Pancreas (tissue), 10 donors: ENCODE measurements around the gene ERVK3-1. TPM values are rescaled to one million over a fixed set of nuclear protein-coding genes. Genes with fewer than 3 reads are reported as not detected.

ENCODE experiments used
- ATAC-seq, 4 donors: fragments of 200-7000 bp; cut with Tn5 transposase; one replicate each; pipeline versions ENCODE4 v1.8.0 to v1.9.1; 2020; ENCODE audit warnings: mild to moderate bottlenecking in 4 of 4, moderate library complexity in 4 of 4
- DNase-seq, 6 donors: peaks; one replicate each; pipeline ENCODE4 v3.0.0-alpha.2; 2020
- FAIRE-seq: peaks from 2 replicates; lab custom pipeline; 2012; peaks lifted over from hg19 to GRCh38; lab: Jason Lieb, UNC
- H3K27ac ChIP-seq, 4 donors: fragments of 200-600 bp; sonication (generic); 1 replicate in 3 of 4; 2 replicates in 1 of 4; pipeline versions ENCODE4 v1.5.0 to v1.8.0; 2020
- H3K27me3 ChIP-seq, 4 donors: fragments of 200-600 bp; one replicate each; pipeline ENCODE4 v1.8.0; 2021
- H3K36me3 ChIP-seq, 3 donors: fragments of 200-600 bp; sonication (generic) in 1 of 3; one replicate each; pipeline versions ENCODE4 v1.5.0 to v1.8.0; 2020 to 2021
- H3K4me1 ChIP-seq, 3 donors: fragments of 200-600 bp; one replicate each; pipeline ENCODE4 v1.8.0; 2021
- H3K4me3 ChIP-seq, 4 donors: fragments of 200-600 bp; sonication (generic) in 2 of 4; one replicate each; pipeline versions ENCODE4 v1.5.0 to v1.8.0; 2020 to 2021
- H3K9me3 ChIP-seq, 4 donors: fragments of 200-600 bp; one replicate each; pipeline ENCODE4 v1.8.0; 2021
- WGBS, 2 donors: extraction: QIAGEN DNeasy Blood & Tissue Kit; methylation state at CpG; one replicate each; pipeline ENCODE4 v1.1.7; 2013; 5-methylcytosine and 5-hydroxymethylcytosine counted together
- intact Hi-C, 3 donors: fragments of 100-400 bp; cut with DNase I; formaldehyde crosslinking; loops; one replicate each; pipeline versions ENCODE4 v1.11.1 to v1.14.2; 2022
- microRNA-seq, 2 donors: library from miRNA; unstranded; fragments of <30 nt; microRNA quantifications; one replicate each; pipeline versions ENCODE4 to v1.1.0, GENCODE V29; 2019 to 2020
- polyA plus RNA-seq, 2 donors: library from polyadenylated mRNA; stranded (reverse); fragments of 200-250 nt; gene quantifications; one replicate each; pipeline ENCODE4 v1.2.3, GENCODE V29; 2013
- total RNA-seq, 6 donors: library from RNA; stranded (reverse); fragmentation: NEBNext Ultra II Directional in 4 of 6; extraction: Animal tissue kit (Norgen Biotek cat#: 25700) in 4 of 6; gene quantifications; one replicate each; pipeline versions ENCODE4 v1.2.1 to v1.2.4, GENCODE V29; 2021 to 2023
- TF ChIP-seq, protein P1 (sequence below), 4 donors: fragments of 200-600 bp; sonication (generic) in 3 of 4; IDR thresholded peaks; one replicate each; pipeline versions ENCODE4 v1.5.0 to v1.8.0; 2021; ENCODE audit warnings: antibody characterized with exemption in 4 of 4
- donor health status: healthy with polysubstance abuse.
- donor health status: DM: no; HTN: no; CAD: no; lungs with moderate emphysema.
- donor health status: DM: no; HTN: no; CAD: no.
- donor health status: control.
- donor health status: control.
- donor health status: Bipolar disorder and iron deficiency.
- donor health status: DM: yes; HTN: yes; CAD: no.
- donor health status: DM: no; HTN: no; CAD: no.
- donor health status: DM: no; HTN: no; CAD: no.
- donor health status: DM: yes; HTN: yes; CAD: no.

ERVK3-1 gene
- total and polyA plus RNA-seq, 8 donors = 8.6 to 41.6 (median 15.6) TPM

DNA sequence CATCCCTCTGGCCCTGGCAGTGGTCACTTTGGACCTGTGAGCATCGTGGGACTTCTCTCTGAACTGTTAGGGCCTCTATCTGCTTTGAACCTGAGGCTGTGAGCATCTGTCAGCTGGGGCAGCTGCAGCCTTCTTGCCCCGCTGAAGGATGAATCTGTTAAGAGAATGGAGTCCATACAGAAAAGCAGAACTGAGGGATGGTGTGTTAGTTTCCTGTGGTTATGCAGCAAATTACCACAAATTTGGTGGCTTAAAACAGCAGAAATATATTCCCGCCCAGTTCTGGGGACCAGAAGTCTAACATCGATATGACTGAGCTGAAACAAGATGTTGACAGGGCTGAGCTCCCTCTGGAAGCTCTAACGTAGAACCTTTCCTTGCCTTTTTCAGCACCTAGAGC, 59.0 kb downstream of the ERVK3-1 start:
- Histone ChIP-seq H3K9me3 (no peaks in the 10 kb centered on the region), H3K27ac (no peak overlapping the region), H3K4me3 (no peak overlapping the region), H3K27me3 (no peaks in the 10 kb centered on the region), H3K4me1 (no peaks in the 10 kb centered on the region), H3K36me3 (no peaks in the 10 kb centered on the region)
- no peak for DNase-seq
- intact Hi-C loops = no loop called here
- TF ChIP-seq, protein P1, sequence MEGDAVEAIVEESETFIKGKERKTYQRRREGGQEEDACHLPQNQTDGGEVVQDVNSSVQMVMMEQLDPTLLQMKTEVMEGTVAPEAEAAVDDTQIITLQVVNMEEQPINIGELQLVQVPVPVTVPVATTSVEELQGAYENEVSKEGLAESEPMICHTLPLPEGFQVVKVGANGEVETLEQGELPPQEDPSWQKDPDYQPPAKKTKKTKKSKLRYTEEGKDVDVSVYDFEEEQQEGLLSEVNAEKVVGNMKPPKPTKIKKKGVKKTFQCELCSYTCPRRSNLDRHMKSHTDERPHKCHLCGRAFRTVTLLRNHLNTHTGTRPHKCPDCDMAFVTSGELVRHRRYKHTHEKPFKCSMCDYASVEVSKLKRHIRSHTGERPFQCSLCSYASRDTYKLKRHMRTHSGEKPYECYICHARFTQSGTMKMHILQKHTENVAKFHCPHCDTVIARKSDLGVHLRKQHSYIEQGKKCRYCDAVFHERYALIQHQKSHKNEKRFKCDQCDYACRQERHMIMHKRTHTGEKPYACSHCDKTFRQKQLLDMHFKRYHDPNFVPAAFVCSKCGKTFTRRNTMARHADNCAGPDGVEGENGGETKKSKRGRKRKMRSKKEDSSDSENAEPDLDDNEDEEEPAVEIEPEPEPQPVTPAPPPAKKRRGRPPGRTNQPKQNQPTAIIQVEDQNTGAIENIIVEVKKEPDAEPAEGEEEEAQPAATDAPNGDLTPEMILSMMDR (IDR thresholded peaks at IDR 0.05) = no peak
- no peak for ATAC-seq
- no peak for FAIRE-seq
- 89 to 91% methylated on average over 5 of the region's 5 CpGs for WGBS, 2 donors

Small RNAs within 50 kb of the gene (microRNA-seq; reads per million reads assigned to microRNA genes)
- gene MIR6806 = 0 reads per million in 2 donors

Other genes with a start within 250 kb of the ERVK3-1 start
- gene ZNF135, start 246.1 kb upstream of the ERVK3-1 start, total RNA-seq = 1 to 10 TPM; 1.1 to 5.0 (median 2.0) TPM
- 10 to 100 TPM in 1 of 2 donors, 1 to 10 TPM in 1; 8.5 to 11.6 TPM for gene ZNF135, start 246.1 kb upstream of the ERVK3-1 start, polyA plus RNA-seq
- gene ZSCAN18, start 207.1 kb upstream of the ERVK3-1 start, total RNA-seq = 10 to 100 TPM; 17.3 to 37.4 (median 21.1) TPM
- gene ZSCAN18, start 207.1 kb upstream of the ERVK3-1 start, polyA plus RNA-seq = 10 to 100 TPM; 39.1 to 93.0 TPM
- 1 to 10 TPM; 2.3 to 6.2 (median 3.4) TPM for gene ZNF329, start 154.6 kb upstream of the ERVK3-1 start, total RNA-seq
- gene ZNF329, start 154.6 kb upstream of the ERVK3-1 start, polyA plus RNA-seq = 1 to 10 TPM; 2.2 to 4.1 TPM
- gene ZNF274, start 122.3 kb upstream of the ERVK3-1 start, total RNA-seq = 10 to 100 TPM in 2 of 6 donors, 1 to 10 TPM in 4; 6.4 to 13.0 (median 7.3) TPM
- 10 to 100 TPM in 1 of 2 donors, 1 to 10 TPM in 1; 8.3 to 15.1 TPM for gene ZNF274, start 122.3 kb upstream of the ERVK3-1 start, polyA plus RNA-seq
- 10 to 100 TPM in 2 of 6 donors, 1 to 10 TPM in 4; 6.5 to 15.8 (median 7.9) TPM for gene ZNF544, start 76.5 kb upstream of the ERVK3-1 start, total RNA-seq
- gene ZNF544, start 76.5 kb upstream of the ERVK3-1 start, polyA plus RNA-seq = 10 to 100 TPM; 11.2 to 13.1 TPM
- 1 to 10 TPM; 1.6 to 3.6 (median 2.0) TPM for gene ZNF8, start 26.4 kb upstream of the ERVK3-1 start, total RNA-seq
- 1 to 10 TPM; 1.4 to 1.5 TPM for gene ZNF8, start 26.4 kb upstream of the ERVK3-1 start, polyA plus RNA-seq
- gene ZSCAN22, start 21.6 kb downstream of the ERVK3-1 start, total RNA-seq = 1 to 10 TPM in 4 of 6 donors, under 1 TPM in 2; 0.97 to 2.5 (median 1.6) TPM
- gene ZSCAN22, start 21.6 kb downstream of the ERVK3-1 start, polyA plus RNA-seq = under 1 TPM; 0.65 to 0.87 TPM
- 10 to 100 TPM in 1 of 6 donors, 1 to 10 TPM in 5; 3.3 to 10.6 (median 5.9) TPM for gene A1BG, start 48.1 kb downstream of the ERVK3-1 start, total RNA-seq
- gene A1BG, start 48.1 kb downstream of the ERVK3-1 start, polyA plus RNA-seq = 10 to 100 TPM; 22.3 to 49.0 TPM
- gene ZNF497, start 57.4 kb downstream of the ERVK3-1 start, total RNA-seq = 1 to 10 TPM in 5 of 6 donors, under 1 TPM in 1; 0.95 to 2.0 (median 1.4) TPM
- gene ZNF497, start 57.4 kb downstream of the ERVK3-1 start, polyA plus RNA-seq = 1 to 10 TPM; 4.7 to 5.3 TPM
- 1 to 10 TPM; 1.1 to 1.9 (median 1.7) TPM for gene ZNF837, start 75.7 kb downstream of the ERVK3-1 start, total RNA-seq
- gene ZNF837, start 75.7 kb downstream of the ERVK3-1 start, polyA plus RNA-seq = 1 to 10 TPM; 3.1 to 3.8 TPM
- 1,000 to 10,000 TPM in 2 of 6 donors, 100 to 1,000 TPM in 4; 637 to 1,373 (median 887) TPM for gene RPS5, start 81.9 kb downstream of the ERVK3-1 start, total RNA-seq
- gene RPS5, start 81.9 kb downstream of the ERVK3-1 start, polyA plus RNA-seq = 100 to 1,000 TPM; 699 to 891 TPM
- gene RNF225, start 90.3 kb downstream of the ERVK3-1 start, total RNA-seq = not detected
- gene RNF225, start 90.3 kb downstream of the ERVK3-1 start, polyA plus RNA-seq = not detected
- gene ZNF584, start 103.3 kb downstream of the ERVK3-1 start, total RNA-seq = 1 to 10 TPM; 4.3 to 8.5 (median 5.1) TPM
- 1 to 10 TPM; 4.1 to 6.5 TPM for gene ZNF584, start 103.3 kb downstream of the ERVK3-1 start, polyA plus RNA-seq
- 1 to 10 TPM; 1.4 to 6.1 (median 2.1) TPM for gene ZNF132, start 134.8 kb downstream of the ERVK3-1 start, total RNA-seq
- 1 to 10 TPM; 1.1 to 2.0 TPM for gene ZNF132, start 134.8 kb downstream of the ERVK3-1 start, polyA plus RNA-seq
- 1 to 10 TPM; 3.5 to 5.6 (median 4.2) TPM for gene ZNF324B, start 146.2 kb downstream of the ERVK3-1 start, total RNA-seq
- gene ZNF324B, start 146.2 kb downstream of the ERVK3-1 start, polyA plus RNA-seq = 1 to 10 TPM; 3.0 to 4.5 TPM
- 1 to 10 TPM; 4.2 to 7.3 (median 6.3) TPM for gene ZNF324, start 161.7 kb downstream of the ERVK3-1 start, total RNA-seq
- gene ZNF324, start 161.7 kb downstream of the ERVK3-1 start, polyA plus RNA-seq = 1 to 10 TPM; 3.5 to 5.5 TPM
- 1 to 10 TPM; 4.4 to 6.6 (median 5.1) TPM for gene ZNF446, start 171.0 kb downstream of the ERVK3-1 start, total RNA-seq
- 10 to 100 TPM; 19.9 to 23.6 TPM for gene ZNF446, start 171.0 kb downstream of the ERVK3-1 start, polyA plus RNA-seq
- 1 to 10 TPM; 3.0 to 6.7 (median 5.0) TPM for gene SLC27A5, start 206.6 kb downstream of the ERVK3-1 start, total RNA-seq
- 10 to 100 TPM; 12.8 to 15.6 TPM for gene SLC27A5, start 206.6 kb downstream of the ERVK3-1 start, polyA plus RNA-seq
- gene ZBTB45, start 214.4 kb downstream of the ERVK3-1 start, total RNA-seq = 1 to 10 TPM; 4.3 to 9.3 (median 6.3) TPM
- 1 to 10 TPM; 5.8 to 7.5 TPM for gene ZBTB45, start 214.4 kb downstream of the ERVK3-1 start, polyA plus RNA-seq
- 100 to 1,000 TPM; 128 to 212 (median 174) TPM for gene TRIM28, start 238.7 kb downstream of the ERVK3-1 start, total RNA-seq
- 100 to 1,000 TPM; 189 to 208 TPM for gene TRIM28, start 238.7 kb downstream of the ERVK3-1 start, polyA plus RNA-seq
- 10 to 100 TPM; 45.8 to 68.0 (median 58.4) TPM for gene CHMP2A, start 249.7 kb downstream of the ERVK3-1 start, total RNA-seq
- gene CHMP2A, start 249.7 kb downstream of the ERVK3-1 start, polyA plus RNA-seq = 100 to 1,000 TPM; 108 to 118 TPM